GM12874 (cell line): ENCODE results near the gene PRKD2.
A peak's percentile ranks its signal among the peaks of the same experiment; 100 is the strongest.

Source experiments
- TF ChIP-seq, protein P1 (sequence below): IDR thresholded peaks from 2 replicates; pipeline ENCODE4 v1.5.1; 2011; ENCODE audit warnings: low read depth, mild to moderate bottlenecking, control low read depth, low read length, moderate library complexity; ENCODE audit not compliant: insufficient read depth

The PRKD2 gene

GRCh38 chr19:46730595-46730994, 13.7 kb upstream of the PRKD2 start:
- TF ChIP-seq, protein P1, sequence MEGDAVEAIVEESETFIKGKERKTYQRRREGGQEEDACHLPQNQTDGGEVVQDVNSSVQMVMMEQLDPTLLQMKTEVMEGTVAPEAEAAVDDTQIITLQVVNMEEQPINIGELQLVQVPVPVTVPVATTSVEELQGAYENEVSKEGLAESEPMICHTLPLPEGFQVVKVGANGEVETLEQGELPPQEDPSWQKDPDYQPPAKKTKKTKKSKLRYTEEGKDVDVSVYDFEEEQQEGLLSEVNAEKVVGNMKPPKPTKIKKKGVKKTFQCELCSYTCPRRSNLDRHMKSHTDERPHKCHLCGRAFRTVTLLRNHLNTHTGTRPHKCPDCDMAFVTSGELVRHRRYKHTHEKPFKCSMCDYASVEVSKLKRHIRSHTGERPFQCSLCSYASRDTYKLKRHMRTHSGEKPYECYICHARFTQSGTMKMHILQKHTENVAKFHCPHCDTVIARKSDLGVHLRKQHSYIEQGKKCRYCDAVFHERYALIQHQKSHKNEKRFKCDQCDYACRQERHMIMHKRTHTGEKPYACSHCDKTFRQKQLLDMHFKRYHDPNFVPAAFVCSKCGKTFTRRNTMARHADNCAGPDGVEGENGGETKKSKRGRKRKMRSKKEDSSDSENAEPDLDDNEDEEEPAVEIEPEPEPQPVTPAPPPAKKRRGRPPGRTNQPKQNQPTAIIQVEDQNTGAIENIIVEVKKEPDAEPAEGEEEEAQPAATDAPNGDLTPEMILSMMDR = no peak

DNA sequence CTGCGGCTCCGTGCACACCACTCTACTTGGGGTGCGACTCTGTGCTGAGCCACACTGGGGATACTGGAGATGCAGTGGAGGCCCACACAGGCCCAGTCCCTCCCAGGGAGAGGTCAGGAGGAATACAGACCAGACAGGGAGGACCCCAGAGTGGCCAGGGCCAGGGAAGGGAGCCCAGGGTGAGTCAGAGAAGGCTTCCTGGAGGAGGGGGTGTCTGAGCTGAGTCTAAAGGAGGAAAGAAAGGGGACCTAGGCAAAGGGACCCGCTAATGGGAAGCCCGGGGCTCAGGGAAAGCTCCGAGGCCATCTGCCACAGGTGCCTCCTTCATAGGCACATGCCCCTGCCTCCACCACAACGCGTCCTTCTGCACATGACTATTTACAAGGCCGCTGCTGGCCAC, 13.3 kb upstream of the PRKD2 start:
- TF ChIP-seq, protein P1 = no peak

DNA sequence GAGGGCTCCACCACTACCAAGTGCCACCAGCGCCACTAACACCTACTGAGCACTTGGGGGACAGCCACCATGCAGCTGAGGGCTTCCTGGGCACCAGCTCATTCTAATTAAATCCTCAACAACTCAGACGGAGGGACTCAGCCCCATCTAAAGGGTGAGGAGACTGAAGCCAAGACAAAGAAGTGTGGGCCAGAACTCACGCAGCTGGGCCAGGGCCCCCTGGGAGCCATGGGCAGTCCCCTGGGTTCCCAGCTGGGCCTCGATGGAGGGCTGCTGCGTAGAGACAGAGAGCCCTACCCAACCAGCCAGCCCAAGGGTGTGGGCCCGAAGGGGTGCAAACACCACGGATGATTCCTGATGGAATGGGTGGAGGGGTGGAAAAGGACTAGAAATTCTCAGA, 12.8 kb upstream of the PRKD2 start:
- TF ChIP-seq, protein P1 = no peak

- TF ChIP-seq, protein P1 = peak; percentile 98
Observed at GRCh38 chr19:46728693-46729339, 11.9 kb upstream of the PRKD2 start.

GRCh38 chr19:46728208-46728607, 11.3 kb upstream of the PRKD2 start:
- TF ChIP-seq, protein P1 = no peak

DNA sequence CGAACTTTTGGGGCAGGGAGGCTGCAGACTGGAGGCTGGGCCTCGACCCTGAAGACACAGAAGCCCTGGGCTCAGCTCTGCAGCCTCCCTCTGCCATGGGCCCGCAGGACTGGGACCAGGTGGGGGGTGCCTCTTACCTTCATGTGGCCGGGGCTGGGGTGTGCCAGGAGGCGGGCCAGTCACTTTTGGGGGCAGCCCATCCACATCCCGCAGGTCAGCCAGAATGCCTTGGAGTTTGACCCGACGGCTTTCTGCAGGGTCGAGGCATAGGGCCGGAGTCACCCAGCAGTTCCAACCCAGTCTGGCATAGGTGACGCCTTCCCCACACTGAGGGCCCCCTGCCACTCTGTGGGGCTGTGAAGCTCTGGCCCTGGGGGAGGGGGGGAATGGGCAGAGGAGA, 10.8 kb upstream of the PRKD2 start:
- TF ChIP-seq, protein P1 = no peak

- TF ChIP-seq, protein P1 = no peak
Observed at GRCh38 chr19:46726971-46727501, 10.1 kb upstream of the PRKD2 start.
